Tibial nerve (tissue), 4 donors: ENCODE data around the gene LRRC66. TPM values are rescaled to one million over a fixed set of nuclear protein-coding genes. Genes with fewer than 3 reads are reported as not detected.

ENCODE experiments used
- DNase-seq, 2 donors: peaks; one replicate each; pipeline ENCODE4 v3.0.0-alpha.2; 2019; ENCODE audit warnings: low spot score in 2 of 2
- H3K27ac ChIP-seq, 4 donors: fragments of 200-600 bp; sonication (generic) in 3 of 4; one replicate each; pipeline ENCODE4 v1.5.1; 2017 to 2019; ENCODE audit warnings: mild to moderate bottlenecking in 1 of 4
- H3K27me3 ChIP-seq, 2 donors: fragments of 200-600 bp; sonication (generic) in 1 of 2; one replicate each; pipeline versions ENCODE4 v1.5.1 to v1.6.0; 2017 to 2019
- H3K36me3 ChIP-seq, 3 donors: fragments of 200-600 bp; sonication (generic); one replicate each; pipeline ENCODE4 v1.5.1; 2018 to 2019
- H3K4me1 ChIP-seq, 4 donors: fragments of 200-600 bp; sonication (generic) in 3 of 4; one replicate each; pipeline ENCODE4 v1.5.1; 2017 to 2019
- H3K4me3 ChIP-seq, 4 donors: fragments of 200-600 bp; sonication (generic) in 3 of 4; one replicate each; pipeline ENCODE4 v1.5.1; 2017 to 2019; ENCODE audit warnings: mild to moderate bottlenecking in 1 of 4, moderate library complexity in 1 of 4
- H3K9me3 ChIP-seq, 4 donors: fragments of 200-600 bp; sonication (generic) in 3 of 4; one replicate each; pipeline ENCODE4 v1.5.1; 2017 to 2019
- CTCF ChIP-seq, 5 experiments: fragments of 200-600 bp in 3 of 5; fragments of 450-650 bp in 2 of 5; sonication (generic) in 3 of 5; IDR thresholded peaks; one replicate each; pipeline ENCODE4 v1.5.1; 2016 to 2019; ENCODE audit warnings: antibody characterized with exemption in 5 of 5, mild to moderate bottlenecking in 3 of 5, moderate library complexity in 2 of 5
- EP300 ChIP-seq, 2 donors: sonication (generic); formaldehyde crosslinking; IDR thresholded peaks; one replicate each; pipeline ENCODE4 v1.6.1; 2017; ENCODE audit warnings: antibody characterized with exemption in 2 of 2, mild to moderate bottlenecking in 1 of 2
- POLR2A ChIP-seq, 2 donors: fragments of 450-650 bp; IDR thresholded peaks; one replicate each; pipeline ENCODE4 v1.6.1; 2017; ENCODE audit warnings: antibody characterized with exemption in 2 of 2, mild to moderate bottlenecking in 2 of 2, moderate library complexity in 2 of 2
- WGBS, 2 donors: methylation state at CpG; one replicate each; pipeline ENCODE4 v1.1.5; 2018; 5-methylcytosine and 5-hydroxymethylcytosine counted together
- total RNA-seq, 4 donors: library from RNA; depleted of rRNA; stranded (reverse); fragments of >200 nt; gene quantifications; one replicate each; pipeline ENCODE4 v1.1.0, GENCODE V29; 2016

LRRC66 gene
- total RNA-seq, 4 donors from 2014 or later, result 0.84 to 2.4 (median 1.7) TPM

DNA sequence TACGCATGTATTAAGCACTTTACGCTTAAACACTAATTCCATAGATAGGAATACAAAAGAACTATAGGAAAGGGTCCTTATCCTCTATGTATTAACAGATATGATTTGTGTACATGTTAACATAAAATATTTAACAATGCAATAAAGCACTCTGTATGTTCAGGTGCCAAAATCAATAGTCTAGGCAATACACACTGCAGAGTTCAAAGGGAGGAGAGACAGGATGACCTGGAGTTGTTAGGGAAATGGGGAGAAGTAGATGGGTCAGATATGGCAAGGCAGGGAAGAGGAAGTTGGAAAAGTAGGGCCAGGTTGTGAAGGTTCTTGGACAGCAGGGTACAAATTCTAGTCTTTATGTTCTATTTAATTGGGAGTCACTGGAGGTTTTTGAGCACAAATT lies 15.0 kb upstream of the LRRC66 start:
- WGBS, 2 donors, result 97 to 99% methylated on average over 2 of the region's 2 CpGs
- no peaks in the 10 kb centered on the region for H3K9me3 ChIP-seq
- peaks cover 0 to 32% (median 0%) of the 10 kb centered on the region in 4 donors for H3K4me1 ChIP-seq
- no peaks in the 10 kb centered on the region for H3K27me3 ChIP-seq
- H3K4me3 ChIP-seq, result no peak overlapping the region
- TF ChIP-seq CTCF (IDR thresholded peaks at IDR 0.05) (no peak), EP300 (IDR thresholded peaks at IDR 0.05) (no peak), POLR2A (IDR thresholded peaks at IDR 0.05) (no peak)
- peaks cover 0 to 6% (median 0%) of the 10 kb centered on the region in 3 donors for H3K36me3 ChIP-seq
- no peak overlapping the region for H3K27ac ChIP-seq
- DNase-seq, result no peak

GRCh38 chr4:52032005-52032404 lies 11.8 kb upstream of the LRRC66 start:
- TF ChIP-seq EP300 (IDR thresholded peaks at IDR 0.05), result no peak
- no peak for TF ChIP-seq CTCF (IDR thresholded peaks at IDR 0.05)
- no peak for TF ChIP-seq POLR2A (IDR thresholded peaks at IDR 0.05)
- no peak for DNase-seq
- no peak overlapping the region for H3K4me3 ChIP-seq
- H3K27ac ChIP-seq, result no peak overlapping the region
- no peaks in the 10 kb centered on the region for H3K9me3 ChIP-seq
- WGBS, 2 donors, result 100% methylated on average over 1 of the region's 1 CpG
- H3K27me3 ChIP-seq, result no peaks in the 10 kb centered on the region
- H3K36me3 ChIP-seq, result peaks cover 0 to 28% (median 0%) of the 10 kb centered on the region in 3 donors
- peaks cover 0 to 28% (median 0%) of the 10 kb centered on the region in 4 donors for H3K4me1 ChIP-seq

GRCh38 chr4:52028970-52029369 lies 8.8 kb upstream of the LRRC66 start:
- Histone ChIP-seq H3K36me3 (peaks cover 0 to 50% (median 0%) of the 10 kb centered on the region in 3 donors), H3K27ac (peak overlapping the region in 1 of 4 donors; percentile 32), H3K4me3 (no peak overlapping the region), H3K27me3 (no peaks in the 10 kb centered on the region), H3K9me3 (peaks cover 0 to 2% (median 0%) of the 10 kb centered on the region in 4 donors), H3K4me1 (peaks cover 0 to 10% (median 0%) of the 10 kb centered on the region in 4 donors)
- no peak for TF ChIP-seq POLR2A (IDR thresholded peaks at IDR 0.05)
- TF ChIP-seq CTCF (IDR thresholded peaks at IDR 0.05), result no peak
- no peak for TF ChIP-seq EP300 (IDR thresholded peaks at IDR 0.05)
- WGBS, 2 donors, result 55 to 62% methylated on average over 1 of the region's 1 CpG
- no peak for DNase-seq

DNA sequence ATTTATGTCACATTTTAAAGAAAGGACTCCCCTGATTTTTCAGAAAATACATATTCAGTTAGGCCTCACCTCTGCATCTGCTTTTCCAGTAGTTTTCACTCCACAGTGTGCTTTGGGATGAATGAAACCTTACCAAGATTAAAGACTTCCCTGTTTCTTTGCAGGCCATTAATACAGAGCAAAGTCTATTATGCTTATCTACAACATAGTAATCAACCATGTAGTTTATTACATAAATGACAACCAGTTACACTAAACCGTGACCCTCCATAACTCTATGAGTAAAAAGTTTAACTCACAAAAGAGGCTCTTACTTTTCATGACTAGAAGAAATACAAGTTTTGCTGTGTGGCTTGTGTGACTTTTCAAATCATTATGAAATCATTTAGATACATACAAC lies 2.3 kb downstream of the LRRC66 start:
- 0 to 56% methylated on average over 1 of the region's 1 CpG for WGBS, 2 donors
- no peak for DNase-seq
- no peak overlapping the region for H3K27ac ChIP-seq
- peaks cover 0 to 28% (median 0%) of the 10 kb centered on the region in 3 donors for H3K36me3 ChIP-seq
- H3K9me3 ChIP-seq, result no peaks in the 10 kb centered on the region
- no peaks in the 10 kb centered on the region for H3K27me3 ChIP-seq
- no peak for TF ChIP-seq CTCF (IDR thresholded peaks at IDR 0.05)
- TF ChIP-seq EP300 (IDR thresholded peaks at IDR 0.05), result no peak
- no peak for TF ChIP-seq POLR2A (IDR thresholded peaks at IDR 0.05)
- H3K4me1 ChIP-seq, result no peaks in the 10 kb centered on the region
- H3K4me3 ChIP-seq, result peak overlapping the region in 1 of 4 donors; percentile 14

GRCh38 chr4:52016981-52017380 lies 3.2 kb downstream of the LRRC66 start:
- H3K27ac ChIP-seq, result no peak overlapping the region
- H3K4me1 ChIP-seq, result no peaks in the 10 kb centered on the region
- peaks cover 0 to 27% (median 0%) of the 10 kb centered on the region in 3 donors for H3K36me3 ChIP-seq
- no peak overlapping the region for H3K4me3 ChIP-seq
- no peak for DNase-seq
- no peaks in the 10 kb centered on the region for H3K27me3 ChIP-seq
- 73 to 80% methylated on average over 3 of the region's 3 CpGs for WGBS, 2 donors
- TF ChIP-seq CTCF (IDR thresholded peaks at IDR 0.05) (no peak), POLR2A (IDR thresholded peaks at IDR 0.05) (no peak), EP300 (IDR thresholded peaks at IDR 0.05) (no peak)
- no peaks in the 10 kb centered on the region for H3K9me3 ChIP-seq
